ENCODE results near the gene SLF1.

- no peak for TF ChIP-seq CTCF (IDR thresholded peaks at IDR 0.05)
- TF ChIP-seq POLR2A (IDR thresholded peaks at IDR 0.05), result no peak
These were observed 87.0 kb downstream of the SLF1 start for GRCh38 chr5:94705427-94705826.

Measured in lower leg skin (tissue), 3 donors.